Neural progenitor cell (in vitro differentiated cells): ENCODE data around the gene TMIE. TPM values are rescaled to one million over a fixed set of nuclear protein-coding genes. Genes with fewer than 3 reads are reported as not detected.

Source experiments
- DNase-seq: peaks from one replicate; pipeline ENCODE4 v3.0.0-alpha.2; 2016; ENCODE audit warnings: low spot score
- H2AFZ ChIP-seq: fragments of 200-600 bp; sonication (generic); replicated peaks from 2 replicates; pipeline ENCODE4 v1.6.1; 2016; ENCODE audit warnings: antibody characterized with exemption
- H3F3A ChIP-seq: fragments of 200-600 bp; sonication (generic); 2 replicates; pipeline ENCODE4 v1.6.1; 2016; ENCODE audit warnings: antibody characterized with exemption, low read depth
- H3K27ac ChIP-seq: fragments of 200-600 bp; sonication (generic); 2 replicates; pipeline ENCODE4 v1.5.1; 2016; ENCODE audit warnings: mild to moderate bottlenecking
- H3K27me3 ChIP-seq: fragments of 200-600 bp; sonication (generic); 2 replicates; pipeline ENCODE4 v1.6.1; 2016; ENCODE audit warnings: mild to moderate bottlenecking, moderate library complexity
- H3K36me3 ChIP-seq: fragments of 200-600 bp; sonication (generic); 2 replicates; pipeline ENCODE4 v1.5.1; 2016
- H3K4me1 ChIP-seq: fragments of 200-600 bp; sonication (generic); 2 replicates; pipeline ENCODE4 v1.6.1; 2016; ENCODE audit warnings: mixed run types
- H3K4me2 ChIP-seq: fragments of 200-600 bp; sonication (generic); 2 replicates; pipeline ENCODE4 v1.6.1; 2016
- H3K4me3 ChIP-seq: fragments of 200-600 bp; sonication (generic); 2 replicates; pipeline ENCODE4 v1.5.1; 2016
- H3K79me2 ChIP-seq: fragments of 200-600 bp; sonication (generic); 2 replicates; pipeline ENCODE4 v1.6.1; 2016; ENCODE audit warnings: low read depth
- H3K9ac ChIP-seq: fragments of 200-600 bp; sonication (generic); 2 replicates; pipeline ENCODE4 v1.6.1; 2016
- H3K9me3 ChIP-seq: fragments of 200-600 bp; sonication (generic); 2 replicates; pipeline ENCODE4 v1.5.1; 2016; ENCODE audit warnings: low read depth
- H4K20me1 ChIP-seq: fragments of 200-600 bp; sonication (generic); 2 replicates; pipeline ENCODE4 v1.6.1; 2016; ENCODE audit warnings: low read depth
- H3K27ac Mint-ChIP-seq: 3 replicates; pipeline ENCODE4 v1.8.0; 2021; ENCODE audit warnings: mixed read lengths
- H3K27me3 Mint-ChIP-seq: 2 replicates; pipeline ENCODE4 v1.8.0; 2022; ENCODE audit warnings: low read depth, mild to moderate bottlenecking, inconsistent platforms, moderate library complexity, mixed read lengths; ENCODE audit not compliant: insufficient read depth
- H3K36me3 Mint-ChIP-seq: 3 replicates; pipeline ENCODE4 v1.8.0; 2021; ENCODE audit warnings: mixed read lengths
- H3K4me1 Mint-ChIP-seq: 3 replicates; pipeline ENCODE4 v1.8.0; 2021; ENCODE audit warnings: mixed read lengths
- H3K4me3 Mint-ChIP-seq: 3 replicates; pipeline ENCODE4 v1.8.0; 2021; ENCODE audit warnings: mild to moderate bottlenecking, moderate library complexity, mixed read lengths
- H3K9me3 Mint-ChIP-seq: 3 replicates; pipeline ENCODE4 v1.8.0; 2020; ENCODE audit warnings: mixed read lengths
- EZH2 ChIP-seq: fragments of 200-600 bp; sonication (generic); IDR thresholded peaks from 2 replicates; pipeline ENCODE4 v1.6.1; 2017; ENCODE audit warnings: antibody characterized with exemption, mild to moderate bottlenecking, moderate library complexity
- EZH2phosphoT487 ChIP-seq: fragments of 200-600 bp; sonication (generic); IDR thresholded peaks from 2 replicates; pipeline ENCODE4 v1.6.1; 2017; ENCODE audit warnings: antibody characterized with exemption
- total RNA-seq: library from RNA; depleted of rRNA; stranded (reverse); fragments of >200 nt; gene quantifications from 2 replicates; pipeline ENCODE4 v1.2.3, GENCODE V29; 2015; ENCODE audit warnings: low replicate concordance
- TF ChIP-seq, protein P1 (sequence below): fragments of 200-600 bp; sonication (generic); IDR thresholded peaks from 2 replicates; pipeline ENCODE4 v1.5.1; 2017; ENCODE audit warnings: antibody characterized with exemption, mild to moderate bottlenecking

The TMIE gene
- total RNA-seq, 1 donor from 2014 or later = not detected

GRCh38 chr3:46711760-46712159, 10.6 kb downstream of the TMIE start:
- Mint-ChIP-seq H3K9me3 (no peaks in the 10 kb centered on the region), H3K4me3 (no peak overlapping the region), H3K4me1 (peaks cover 3% of the 10 kb centered on the region), H3K27me3 (peaks cover 7% of the 10 kb centered on the region), H3K36me3 (no peaks in the 10 kb centered on the region), H3K27ac (no peak overlapping the region)
- Histone ChIP-seq H2AFZ (no peak overlapping the region), H3F3A (no peaks in the 10 kb centered on the region), H3K9ac (no peak overlapping the region), H3K4me2 (no peak overlapping the region), H4K20me1 (no peaks in the 10 kb centered on the region), H3K4me3 (no peak overlapping the region), H3K27me3 (no peaks in the 10 kb centered on the region), H3K79me2 (no peaks in the 10 kb centered on the region), H3K9me3 (no peaks in the 10 kb centered on the region), H3K36me3 (no peaks in the 10 kb centered on the region), H3K4me1 (no peaks in the 10 kb centered on the region), H3K27ac (no peak overlapping the region)
- no peak for DNase-seq
- TF ChIP-seq EZH2 = no peak
- TF ChIP-seq EZH2phosphoT487 = no peak
- TF ChIP-seq, protein P1, sequence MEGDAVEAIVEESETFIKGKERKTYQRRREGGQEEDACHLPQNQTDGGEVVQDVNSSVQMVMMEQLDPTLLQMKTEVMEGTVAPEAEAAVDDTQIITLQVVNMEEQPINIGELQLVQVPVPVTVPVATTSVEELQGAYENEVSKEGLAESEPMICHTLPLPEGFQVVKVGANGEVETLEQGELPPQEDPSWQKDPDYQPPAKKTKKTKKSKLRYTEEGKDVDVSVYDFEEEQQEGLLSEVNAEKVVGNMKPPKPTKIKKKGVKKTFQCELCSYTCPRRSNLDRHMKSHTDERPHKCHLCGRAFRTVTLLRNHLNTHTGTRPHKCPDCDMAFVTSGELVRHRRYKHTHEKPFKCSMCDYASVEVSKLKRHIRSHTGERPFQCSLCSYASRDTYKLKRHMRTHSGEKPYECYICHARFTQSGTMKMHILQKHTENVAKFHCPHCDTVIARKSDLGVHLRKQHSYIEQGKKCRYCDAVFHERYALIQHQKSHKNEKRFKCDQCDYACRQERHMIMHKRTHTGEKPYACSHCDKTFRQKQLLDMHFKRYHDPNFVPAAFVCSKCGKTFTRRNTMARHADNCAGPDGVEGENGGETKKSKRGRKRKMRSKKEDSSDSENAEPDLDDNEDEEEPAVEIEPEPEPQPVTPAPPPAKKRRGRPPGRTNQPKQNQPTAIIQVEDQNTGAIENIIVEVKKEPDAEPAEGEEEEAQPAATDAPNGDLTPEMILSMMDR = no peak

- H3K36me3 Mint-ChIP-seq = no peaks in the 10 kb centered on the region
- no peak overlapping the region for H3K27ac Mint-ChIP-seq
- H3K27me3 ChIP-seq = no peaks in the 10 kb centered on the region
- H3K9me3 ChIP-seq = no peaks in the 10 kb centered on the region
- no peak overlapping the region for H3K27ac ChIP-seq
- H3K4me3 ChIP-seq = no peak overlapping the region
- DNase-seq = no peak
- H3K4me1 ChIP-seq = no peaks in the 10 kb centered on the region
- H3K4me3 Mint-ChIP-seq = no peak overlapping the region
- H2AFZ ChIP-seq = no peak overlapping the region
- no peaks in the 10 kb centered on the region for H3K9me3 Mint-ChIP-seq
- H3K36me3 ChIP-seq = no peaks in the 10 kb centered on the region
- H3K4me1 Mint-ChIP-seq = peaks cover 3% of the 10 kb centered on the region
- no peaks in the 10 kb centered on the region for H3K79me2 ChIP-seq
- no peak overlapping the region for H3K4me2 ChIP-seq
- H3F3A ChIP-seq = no peaks in the 10 kb centered on the region
- TF ChIP-seq EZH2 (no peak), EZH2phosphoT487 (no peak)
- TF ChIP-seq, protein P1 = no peak
- no peak overlapping the region for H3K9ac ChIP-seq
- H3K27me3 Mint-ChIP-seq = peaks cover 7% of the 10 kb centered on the region
- no peaks in the 10 kb centered on the region for H4K20me1 ChIP-seq
Measured at GRCh38 chr3:46712191-46713049, 11.2 kb downstream of the TMIE start.

DNA sequence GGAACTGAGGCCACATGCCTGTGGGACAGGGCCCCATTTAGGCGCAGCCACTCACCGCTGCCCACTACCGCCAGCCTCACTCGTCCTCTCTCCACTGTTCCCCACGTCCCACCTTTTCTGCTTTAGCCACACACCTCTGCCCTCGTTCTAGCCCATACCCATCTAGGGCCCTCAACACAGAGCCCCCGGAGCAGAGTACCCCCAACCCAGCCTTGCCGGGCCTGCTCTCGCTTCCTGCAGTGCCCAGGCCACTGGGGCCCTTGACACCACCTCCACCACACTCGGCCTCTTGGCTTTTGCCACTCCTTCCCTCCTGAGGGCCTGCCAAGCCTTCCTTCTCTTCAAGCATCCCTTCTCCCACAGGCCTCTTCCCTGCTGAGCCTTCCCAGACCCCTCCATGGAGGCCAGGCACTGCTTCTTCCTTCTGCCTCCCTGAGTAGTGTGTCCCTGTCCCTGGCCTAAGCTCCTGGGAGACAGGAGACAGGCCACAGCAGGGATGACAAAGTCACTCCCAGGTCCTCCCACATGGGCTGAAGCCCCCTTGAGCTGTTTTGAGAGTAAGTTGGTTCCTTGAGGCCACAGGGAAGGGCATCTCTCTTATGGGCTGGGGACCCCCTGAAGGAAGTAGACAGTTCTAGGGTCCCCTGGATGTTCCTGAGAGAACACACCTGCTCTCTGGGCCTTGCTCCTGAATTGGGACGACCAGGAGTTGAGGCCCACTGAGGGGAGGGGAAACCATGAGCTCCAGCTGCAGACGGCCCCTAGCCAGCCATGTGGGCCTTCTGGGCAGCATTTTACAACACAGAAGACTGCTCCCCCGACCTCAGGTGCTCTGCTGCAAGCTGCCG, 12.1 kb downstream of the TMIE start:
- no peak overlapping the region for H3K4me3 ChIP-seq
- no peaks in the 10 kb centered on the region for H3K27me3 ChIP-seq
- no peak for TF ChIP-seq EZH2phosphoT487
- TF ChIP-seq, protein P1 = no peak
- no peak for TF ChIP-seq EZH2
- no peaks in the 10 kb centered on the region for H4K20me1 ChIP-seq
- H3K4me1 ChIP-seq = no peaks in the 10 kb centered on the region
- peaks cover 7% of the 10 kb centered on the region for H3K27me3 Mint-ChIP-seq
- H3K79me2 ChIP-seq = no peaks in the 10 kb centered on the region
- no peak overlapping the region for H2AFZ ChIP-seq
- no peaks in the 10 kb centered on the region for H3K36me3 ChIP-seq
- H3K4me1 Mint-ChIP-seq = peaks cover 3% of the 10 kb centered on the region
- no peak overlapping the region for H3K9ac ChIP-seq
- no peak overlapping the region for H3K4me3 Mint-ChIP-seq
- H3F3A ChIP-seq = no peaks in the 10 kb centered on the region
- no peak for DNase-seq
- H3K9me3 Mint-ChIP-seq = no peaks in the 10 kb centered on the region
- H3K4me2 ChIP-seq = no peak overlapping the region
- no peak overlapping the region for H3K27ac Mint-ChIP-seq
- H3K27ac ChIP-seq = no peak overlapping the region
- no peaks in the 10 kb centered on the region for H3K9me3 ChIP-seq
- no peaks in the 10 kb centered on the region for H3K36me3 Mint-ChIP-seq
